Activated T-helper 1 cell treated with anti-CD3 and anti-CD28 coated beads, Interleukin-2, amount 50 U/mL, for 16 hours (primary cell): ENCODE data around the gene SLC29A3.

ENCODE experiments used
- DNase-seq, 2 donors: peaks; one replicate each; pipeline ENCODE4 v3.0.0-alpha.2; 2020; ENCODE audit warnings: low read depth in 1 of 2, low spot score in 1 of 2

The SLC29A3 gene

GRCh38 chr10:71390461-71390835 lies 71.4 kb downstream of the SLC29A3 start:
- no peak for DNase-seq

GRCh38 chr10:71390921-71391690 lies 72.0 kb downstream of the SLC29A3 start:
- no peak for DNase-seq

GRCh38 chr10:71391701-71392100 lies 72.6 kb downstream of the SLC29A3 start:
- DNase-seq = no peak

- no peak for DNase-seq
These were observed 73.2 kb downstream of the SLC29A3 start for GRCh38 chr10:71392292-71392691.

- no peak for DNase-seq
These were observed 74.0 kb downstream of the SLC29A3 start for GRCh38 chr10:71392791-71393781.

- no peak for DNase-seq
These were observed 74.9 kb downstream of the SLC29A3 start for GRCh38 chr10:71393841-71394475.

- no peak for DNase-seq
These were observed 76.0 kb downstream of the SLC29A3 start for GRCh38 chr10:71394926-71395562.

GRCh38 chr10:71395621-71396020 lies 76.6 kb downstream of the SLC29A3 start:
- no peak for DNase-seq

- peak in 1 of 2 donors; percentile 7 for DNase-seq
These were observed 77.1 kb downstream of the SLC29A3 start for GRCh38 chr10:71396084-71396710.

GRCh38 chr10:71396711-71397295 lies 77.7 kb downstream of the SLC29A3 start, which contains the start of gene CDH23:
Gene CDH23, plus strand, starts transcription at chr10:71396920. Its CDS starts 42,912 bp downstream, at chr10:71439832.
- no peak for DNase-seq

- no peak for DNase-seq
These were observed 78.5 kb downstream of the SLC29A3 start for GRCh38 chr10:71397296-71398212.

- DNase-seq = no peak
These were observed 79.9 kb downstream of the SLC29A3 start for GRCh38 chr10:71398976-71399375.

- no peak for DNase-seq
These were observed 80.9 kb downstream of the SLC29A3 start for GRCh38 chr10:71399946-71400345.

- DNase-seq = no peak
These were observed 82.0 kb downstream of the SLC29A3 start for GRCh38 chr10:71401056-71401455.

- DNase-seq = no peak
These were observed 82.9 kb downstream of the SLC29A3 start for GRCh38 chr10:71402005-71402404.

- no peak for DNase-seq
These were observed 85.6 kb downstream of the SLC29A3 start for GRCh38 chr10:71404503-71405295.

GRCh38 chr10:71406878-71407277 lies 87.8 kb downstream of the SLC29A3 start:
- no peak for DNase-seq
